ENCODE results near the gene SUPT4H1. TPM values are rescaled to one million over a fixed set of nuclear protein-coding genes. Genes with fewer than 3 reads are reported as not detected.

The SUPT4H1 gene
- total and polyA plus RNA-seq, 2 donors (not counting 1 experiment from before 2014, with no cell fraction given) = 30.2 to 60.1 TPM

DNA sequence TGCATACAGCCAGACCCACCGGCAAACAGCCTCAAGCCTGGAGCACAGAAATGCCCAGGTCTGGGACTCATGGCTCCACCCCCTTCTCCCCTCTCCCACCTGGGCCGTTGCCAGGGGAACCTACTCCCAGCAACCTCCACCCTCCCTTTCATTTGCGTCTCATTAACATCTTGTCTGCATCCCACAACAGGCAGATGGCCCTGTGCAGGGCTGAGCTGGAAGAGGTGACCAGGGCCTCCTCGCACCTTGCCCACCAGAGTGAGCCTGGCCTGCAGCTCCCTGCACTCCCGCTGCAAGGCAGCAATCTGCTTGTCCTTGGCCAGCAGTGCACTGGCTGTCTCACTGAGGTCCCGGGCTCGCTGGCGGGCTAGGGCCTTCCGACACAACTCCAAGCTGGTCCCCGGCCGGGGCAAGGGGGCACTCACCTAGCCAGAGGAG, 26.7 kb downstream of the SUPT4H1 start:
- H3K4me1 Mint-ChIP-seq = peaks cover 57% of the 10 kb centered on the region
- H3K36me3 ChIP-seq (replicated peaks in 1 of 2; ENCODE audit: control extremely low read depth in 1 of 2, control insufficient read depth in 1 of 2, extremely low read depth in 1 of 2, insufficient read depth in 2 of 2, low read length in 1 of 2) = peaks cover 2 to 9% of the 10 kb centered on the region in 2 experiments
- ChIA-PET CTCF (interaction anchor here (1.3 to 17.9 kb wide), 4 partner anchors 9 to 27 kb away, joined by 4 to 587 read pairs (median 48); partner anchors contain the start of gene SUPT4H1), POLR2A (interaction anchor here (3.6 to 19.3 kb wide), 3 partner anchors 8 to 27 kb away, joined by 44 to 663 read pairs (median 44); partner anchors contain the start of gene SUPT4H1)
- peak overlapping the region; percentile 62 for H3K27ac Mint-ChIP-seq
- H3K4me2 ChIP-seq (replicated peaks; ENCODE audit: low read depth, low read length, poor library complexity, severe bottlenecking) = peak overlapping the region; percentile 87
- no peaks in the 10 kb centered on the region for H3K27me3 ChIP-seq (replicated peaks in 1 of 4; ENCODE audit: control extremely low read depth in 1 of 4, control insufficient read depth in 3 of 4, insufficient read depth in 4 of 4, low read length in 3 of 4)
- H3K4me3 Mint-ChIP-seq = peak overlapping the region; percentile 76
- H3K4me1 ChIP-seq (ENCODE audit: control insufficient read depth in 2 of 2, insufficient read depth in 2 of 2, low read length in 2 of 2) = peaks cover 32 to 58% of the 10 kb centered on the region in 2 donors
- intact Hi-C loops (cut with micrococcal nuclease) = no loop called here
- peaks cover 20% of the 10 kb centered on the region for H3K79me2 ChIP-seq (ENCODE audit: control insufficient read depth, insufficient read depth, low read length)
- ATAC-seq (ENCODE audit: low read depth) (no peak), DNase-seq (no peak)
- H4K20me1 ChIP-seq (ENCODE audit: control insufficient read depth, insufficient read depth, low read length, poor library complexity, severe bottlenecking) = peaks cover 24% of the 10 kb centered on the region
- H3K27ac ChIP-seq (ENCODE audit: low read length in 2 of 2) = no peak overlapping the region
- H3K9ac ChIP-seq (ENCODE audit: low read length) = peak overlapping the region; percentile 55
- no peaks in the 10 kb centered on the region for H3K9me3 Mint-ChIP-seq (ENCODE audit: insufficient read depth)
- no peak overlapping the region for H2AFZ ChIP-seq (ENCODE audit: insufficient read depth, low read depth, low read length, poor library complexity, severe bottlenecking)
- no peak for TF ChIP-seq CTCF (IDR thresholded peaks at IDR 0.05)
- no peak for TF ChIP-seq EZH2 (IDR thresholded peaks at IDR 0.05; ENCODE audit: borderline replicate concordance, insufficient read depth, low read depth, low read length, poor library complexity, severe bottlenecking)
- H3K9me3 ChIP-seq (ENCODE audit: control extremely low read depth in 1 of 3, control insufficient read depth in 2 of 3, insufficient read depth in 1 of 3, low read length in 2 of 3) = no peaks in the 10 kb centered on the region
- 86% methylated on average over 11 of the region's 11 CpGs for WGBS (ENCODE audit: insufficient coverage)
- no peaks in the 10 kb centered on the region for H3K27me3 Mint-ChIP-seq
- peak overlapping the region in 2 of 5 experiments; percentile 49 to 63 for H3K4me3 ChIP-seq (ENCODE audit: control extremely low read depth in 1 of 5, extremely low read depth in 1 of 5, insufficient read depth in 1 of 5, low read depth in 2 of 5, low read length in 4 of 5)
